Neutrophil (primary cell): Measurements from ENCODE around the gene KHSRP.

Experiments
- H3K27ac ChIP-seq: fragments of 200-600 bp; sonication (generic); 2 replicates; pipeline ENCODE4 v1.5.1; 2016; ENCODE audit warnings: mild to moderate bottlenecking, moderate library complexity
- H3K27me3 ChIP-seq: fragments of 200-600 bp; sonication (generic); 2 replicates; pipeline ENCODE4 v1.6.0; 2016; ENCODE audit warnings: mild to moderate bottlenecking
- H3K36me3 ChIP-seq: fragments of 200-600 bp; sonication (generic); 2 replicates; pipeline ENCODE4 v1.5.1; 2017
- H3K4me1 ChIP-seq, 2 experiments: fragments of 200-600 bp in 1 of 2; sonication (generic) in 1 of 2; 1 replicate in 1 of 2; 2 replicates in 1 of 2; pipeline versions ENCODE4 v1.5.1 to v1.6.1; 2013 to 2016; ENCODE audit warnings: low read depth in 1 of 2, low read length in 1 of 2, mild to moderate bottlenecking in 1 of 2, moderate library complexity in 1 of 2; ENCODE audit not compliant: control insufficient read depth in 1 of 2, insufficient read depth in 1 of 2
- H3K4me3 ChIP-seq, 2 experiments: fragments of 200-600 bp in 1 of 2; sonication (generic) in 1 of 2; 1 replicate in 1 of 2; 2 replicates in 1 of 2; pipeline ENCODE4 v1.5.1; 2013 to 2016; ENCODE audit warnings: low read depth in 1 of 2, low read length in 1 of 2, mild to moderate bottlenecking in 1 of 2, moderate library complexity in 1 of 2
- H3K9me3 ChIP-seq: fragments of 200-600 bp; sonication (generic); 2 replicates; pipeline ENCODE4 v1.5.1; 2016
- CTCF ChIP-seq: fragments of 200-600 bp; sonication (generic); IDR thresholded peaks from 2 replicates; pipeline ENCODE4 v1.5.1; 2016; ENCODE audit warnings: antibody characterized with exemption

The KHSRP gene

GRCh38 chr19:6376512-6377190 is 48.0 kb downstream of the KHSRP start:
- no peak for TF ChIP-seq CTCF
- no peak overlapping the region for H3K4me3 ChIP-seq
- H3K9me3 ChIP-seq, result no peaks in the 10 kb centered on the region
- no peak overlapping the region for H3K27ac ChIP-seq
- peaks cover 38% of the 10 kb centered on the region for H3K36me3 ChIP-seq
- no peaks in the 10 kb centered on the region for H3K27me3 ChIP-seq
- peaks cover 10 to 12% of the 10 kb centered on the region in 2 experiments for H3K4me1 ChIP-seq

- Histone ChIP-seq H3K36me3 (peaks cover 26% of the 10 kb centered on the region), H3K4me3 (no peak within 1 kb of the TSS), H3K4me1 (peaks cover 10 to 12% of the 10 kb centered on the region in 2 experiments), H3K9me3 (no peaks in the 10 kb centered on the region), H3K27me3 (no peaks in the 10 kb centered on the region), H3K27ac (no peak within 1 kb of the TSS)
- no peak for TF ChIP-seq CTCF
Observed at GRCh38 chr19:6375411-6376010, 49.1 kb downstream of the KHSRP start, which contains the start of gene PSPN. Gene PSPN (minus strand): TSS chr19:6375933. CDS start chr19:6375849, 84 bp downstream.

GRCh38 chr19:6374711-6375410 is 49.8 kb downstream of the KHSRP start:
- TF ChIP-seq CTCF, result no peak
- Histone ChIP-seq H3K9me3 (no peaks in the 10 kb centered on the region), H3K4me3 (no peak overlapping the region), H3K27me3 (no peaks in the 10 kb centered on the region), H3K4me1 (peaks cover 12% of the 10 kb centered on the region in 2 experiments), H3K27ac (no peak overlapping the region), H3K36me3 (peaks cover 20% of the 10 kb centered on the region)

- H3K36me3 ChIP-seq, result peaks cover 14% of the 10 kb centered on the region
- no peak overlapping the region for H3K4me3 ChIP-seq
- peak overlapping the region; percentile 100 for H3K27ac ChIP-seq
- no peaks in the 10 kb centered on the region for H3K9me3 ChIP-seq
- no peaks in the 10 kb centered on the region for H3K27me3 ChIP-seq
- TF ChIP-seq CTCF, result no peak
- peaks cover 12 to 18% of the 10 kb centered on the region in 2 experiments for H3K4me1 ChIP-seq
Observed at GRCh38 chr19:6374161-6374709, 50.4 kb downstream of the KHSRP start.

- TF ChIP-seq CTCF, result no peak
- Histone ChIP-seq H3K27ac (peak overlapping the region; percentile 100), H3K27me3 (no peaks in the 10 kb centered on the region), H3K9me3 (no peaks in the 10 kb centered on the region), H3K36me3 (peaks cover 10% of the 10 kb centered on the region), H3K4me1 (peaks cover 12 to 23% of the 10 kb centered on the region in 2 experiments), H3K4me3 (peak overlapping the region; percentile 50 to 100)
Observed at GRCh38 chr19:6373813-6374108, 50.9 kb downstream of the KHSRP start.
